Activated CD8-positive, alpha-beta memory T cell treated with anti-CD3 and anti-CD28 coated beads for 24 hours (primary cell): ENCODE data around the gene ENDOG.
"Not testable (repeated sequence)": the region's sequence is repeated elsewhere in the genome, so short reads cannot be mapped to it uniquely, and the experiment has no call there.

Experiments used
- DNase-seq: peaks from one replicate; pipeline ENCODE4 v3.0.0-alpha.2; 2020

ENDOG gene

DNA sequence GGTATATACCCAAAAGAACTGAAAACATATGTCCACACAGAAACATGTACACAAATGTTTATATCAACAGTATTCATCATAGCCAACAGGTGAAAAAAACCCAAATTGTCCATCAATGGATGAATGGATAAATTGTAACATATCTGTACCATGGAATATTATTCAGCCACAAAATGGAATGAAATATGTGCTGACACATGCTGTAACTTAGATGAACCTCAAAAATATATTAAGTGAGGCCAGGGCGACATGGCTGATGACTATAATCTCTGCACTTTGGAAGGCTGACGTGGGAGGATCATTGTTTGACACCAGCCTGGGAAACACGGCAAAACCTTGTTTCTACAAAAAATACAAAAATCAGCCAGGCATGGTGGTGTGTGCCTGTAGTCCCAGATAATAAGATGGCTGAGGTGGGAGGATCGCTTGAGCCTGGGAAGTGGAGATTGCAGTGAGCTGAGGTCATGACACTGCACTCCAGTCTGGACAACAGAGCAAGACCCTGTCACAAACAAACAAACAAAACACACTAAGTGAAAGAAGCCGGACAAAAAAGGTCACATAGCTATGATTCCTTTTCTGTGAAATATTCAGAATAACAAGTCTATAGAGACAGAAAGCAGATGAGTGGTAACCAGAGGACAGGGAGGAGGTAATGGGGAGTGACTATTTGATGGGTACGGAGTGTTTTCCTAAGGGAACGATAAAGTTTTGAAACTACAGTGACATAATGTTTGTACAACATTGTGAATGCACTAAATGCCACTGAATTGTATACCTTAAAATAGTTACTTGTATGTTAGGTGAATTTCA, 52.0 kb downstream of the ENDOG start:
- DNase-seq, result no peak

- not testable (repeated sequence) for DNase-seq
Measured at GRCh38 chr9:128870941-128871265, 52.6 kb downstream of the ENDOG start.
